Measurements from ENCODE around the gene AP2B1.

DNA sequence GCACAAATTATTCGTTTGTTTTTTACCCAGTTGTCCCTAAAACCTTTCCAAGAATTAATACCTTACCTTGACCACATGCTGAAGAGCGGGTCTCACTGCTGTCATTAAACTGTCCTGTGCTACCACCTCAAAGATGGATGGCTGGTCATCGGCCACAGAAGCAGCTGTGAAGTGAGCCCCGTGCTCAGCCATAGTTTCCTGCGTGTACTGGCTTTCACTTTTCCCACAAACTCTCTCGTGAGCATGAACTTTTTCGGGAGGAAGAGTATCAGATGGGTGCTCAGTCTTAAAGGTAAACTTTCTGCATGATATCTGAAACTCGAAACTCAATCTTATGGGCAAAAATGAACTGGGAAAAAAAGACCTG is 9.3 kb upstream of the AP2B1 start:
- TF ChIP-seq, protein P1, sequence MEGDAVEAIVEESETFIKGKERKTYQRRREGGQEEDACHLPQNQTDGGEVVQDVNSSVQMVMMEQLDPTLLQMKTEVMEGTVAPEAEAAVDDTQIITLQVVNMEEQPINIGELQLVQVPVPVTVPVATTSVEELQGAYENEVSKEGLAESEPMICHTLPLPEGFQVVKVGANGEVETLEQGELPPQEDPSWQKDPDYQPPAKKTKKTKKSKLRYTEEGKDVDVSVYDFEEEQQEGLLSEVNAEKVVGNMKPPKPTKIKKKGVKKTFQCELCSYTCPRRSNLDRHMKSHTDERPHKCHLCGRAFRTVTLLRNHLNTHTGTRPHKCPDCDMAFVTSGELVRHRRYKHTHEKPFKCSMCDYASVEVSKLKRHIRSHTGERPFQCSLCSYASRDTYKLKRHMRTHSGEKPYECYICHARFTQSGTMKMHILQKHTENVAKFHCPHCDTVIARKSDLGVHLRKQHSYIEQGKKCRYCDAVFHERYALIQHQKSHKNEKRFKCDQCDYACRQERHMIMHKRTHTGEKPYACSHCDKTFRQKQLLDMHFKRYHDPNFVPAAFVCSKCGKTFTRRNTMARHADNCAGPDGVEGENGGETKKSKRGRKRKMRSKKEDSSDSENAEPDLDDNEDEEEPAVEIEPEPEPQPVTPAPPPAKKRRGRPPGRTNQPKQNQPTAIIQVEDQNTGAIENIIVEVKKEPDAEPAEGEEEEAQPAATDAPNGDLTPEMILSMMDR (IDR thresholded peaks at IDR 0.05) = no peak
- no peak for TF ChIP-seq POLR2A (IDR thresholded peaks at IDR 0.05)

All from body of pancreas (tissue), 4 donors.